GM18520 (cell line): ENCODE results near the gene SEMA5B.

ENCODE experiments used
- ATAC-seq: cut with Tn5 transposase; IDR thresholded peaks from one replicate; pipeline ENCODE4 v1.9.1; 2021; ENCODE audit not compliant: unreplicated experiment

Gene SEMA5B

DNA sequence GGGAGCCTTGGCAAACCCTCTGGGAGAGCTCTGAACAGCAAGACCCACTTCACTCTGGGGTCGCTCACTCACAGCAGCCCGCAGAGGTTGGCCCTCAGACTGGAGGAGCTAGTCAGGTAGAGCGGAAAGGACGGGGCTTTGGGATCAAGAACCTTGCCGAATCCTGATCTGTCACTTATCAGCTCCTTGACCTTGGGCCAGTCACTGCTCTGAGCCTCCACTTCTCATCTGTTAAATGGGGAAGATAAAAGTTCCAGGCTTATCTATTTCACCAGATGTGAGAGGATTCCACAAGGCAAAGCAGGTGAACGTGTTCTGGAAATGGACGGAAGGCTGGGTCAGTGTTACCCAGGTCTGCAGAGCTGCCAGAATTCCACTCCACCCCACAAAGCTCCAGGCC lies 29.4 kb downstream of the SEMA5B start:
- ATAC-seq, result no peak

DNA sequence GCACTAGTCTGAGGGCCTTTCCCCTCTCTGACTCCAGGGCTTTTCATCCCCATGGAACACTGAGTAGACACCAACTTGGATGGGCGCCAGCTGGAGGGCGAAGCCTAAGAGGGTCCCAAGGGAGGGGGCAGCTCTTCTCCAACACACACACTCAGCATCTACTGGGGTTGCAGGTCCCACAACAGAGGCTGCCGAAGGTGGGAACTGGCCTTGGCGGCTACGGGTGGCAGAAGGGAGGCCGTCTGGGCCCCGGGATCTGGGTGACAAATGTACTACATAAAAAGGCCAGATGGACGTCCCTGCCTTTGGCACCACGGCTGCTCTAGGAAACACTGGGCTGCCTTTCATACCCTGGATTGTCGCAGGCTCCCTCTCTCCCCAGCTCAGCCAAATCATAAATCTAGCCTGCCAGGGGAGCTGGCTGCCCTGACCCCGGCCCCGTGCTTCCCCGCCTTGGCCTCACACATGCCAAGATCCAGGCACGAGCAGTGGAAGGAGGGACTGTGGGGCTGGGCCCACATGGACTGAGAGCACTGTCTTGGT lies 31.5 kb downstream of the SEMA5B start:
- no peak for ATAC-seq

DNA sequence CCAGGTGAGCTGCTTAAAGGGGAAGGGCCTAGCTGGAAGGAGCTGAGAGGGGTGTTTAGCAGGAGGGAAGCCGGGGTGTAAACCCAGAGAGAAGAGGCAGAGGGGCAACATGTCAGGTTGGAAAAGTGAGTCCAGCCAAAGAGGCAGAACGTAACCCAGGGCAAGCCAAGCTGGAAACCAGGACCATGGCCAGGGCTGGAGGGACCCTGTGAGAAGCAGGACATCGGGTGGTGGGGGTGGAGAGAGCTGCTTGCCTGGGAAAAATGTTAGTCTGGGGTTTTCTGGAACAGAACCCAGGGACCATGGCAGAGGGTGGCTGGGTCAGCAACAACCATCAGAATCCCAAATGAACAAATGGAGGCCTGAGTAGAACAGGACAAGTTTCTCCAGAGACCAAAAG lies 32.6 kb downstream of the SEMA5B start:
- ATAC-seq, result no peak

DNA sequence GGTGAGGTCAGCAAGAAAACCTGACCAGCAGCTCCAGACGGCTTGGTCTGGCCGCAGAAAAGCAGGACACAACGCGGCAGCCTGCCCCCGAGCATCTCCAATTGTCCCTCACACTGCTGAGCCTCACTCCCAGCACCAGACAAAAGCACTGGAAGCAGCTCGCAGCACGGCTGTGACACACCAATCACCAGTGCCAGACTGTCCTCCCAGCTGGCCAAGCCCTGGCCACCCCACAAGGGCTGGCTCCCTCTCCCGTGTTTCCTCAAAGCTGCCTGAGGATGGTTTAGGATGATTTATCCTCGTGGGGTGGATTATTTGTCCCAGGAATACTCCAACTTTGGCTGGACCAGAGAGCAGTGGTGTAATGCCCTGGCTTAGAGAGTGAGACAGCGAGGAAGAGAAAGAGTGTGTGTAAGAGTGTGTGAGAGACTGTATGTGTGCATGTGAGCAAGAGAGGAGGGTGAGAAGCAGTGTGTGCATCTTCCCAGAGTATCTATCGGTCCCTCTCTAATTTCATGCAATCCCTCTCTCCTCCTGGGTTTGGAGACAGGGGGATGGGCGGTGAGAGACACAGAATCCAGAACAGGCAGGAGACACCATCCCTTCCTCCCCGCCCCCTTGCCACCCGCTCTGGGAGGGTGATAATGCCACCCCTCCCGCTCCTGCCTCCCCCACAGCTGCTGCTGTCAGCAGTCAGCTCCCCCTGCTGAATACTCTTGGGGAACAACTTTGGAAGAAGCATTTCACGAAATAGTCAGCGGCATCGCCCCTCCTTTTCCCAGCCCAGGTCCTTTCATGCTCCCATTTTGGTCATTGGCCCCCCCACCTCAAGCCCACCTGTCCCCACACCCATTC lies 34.2 kb downstream of the SEMA5B start:
- no peak for ATAC-seq

DNA sequence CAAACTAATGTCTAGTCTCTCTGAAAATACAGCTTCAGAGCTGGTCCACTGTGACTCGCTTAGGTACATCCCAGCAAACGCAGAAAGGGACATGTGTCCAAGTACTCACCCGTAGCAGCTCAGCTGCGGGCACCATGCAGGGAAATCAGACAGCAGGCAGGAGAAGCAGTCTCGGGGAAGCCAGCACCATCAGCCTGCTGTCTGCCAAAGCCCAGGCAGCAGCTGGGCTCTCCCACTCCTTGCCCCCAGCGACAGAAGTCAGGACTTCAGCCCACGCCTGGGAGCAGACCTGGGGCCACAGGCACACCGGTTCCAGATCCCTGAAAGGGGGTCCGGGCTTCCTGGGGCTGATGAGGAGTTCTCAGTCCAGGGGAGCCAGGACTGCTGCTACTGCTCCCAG lies 34.9 kb downstream of the SEMA5B start:
- ATAC-seq, result no peak

DNA sequence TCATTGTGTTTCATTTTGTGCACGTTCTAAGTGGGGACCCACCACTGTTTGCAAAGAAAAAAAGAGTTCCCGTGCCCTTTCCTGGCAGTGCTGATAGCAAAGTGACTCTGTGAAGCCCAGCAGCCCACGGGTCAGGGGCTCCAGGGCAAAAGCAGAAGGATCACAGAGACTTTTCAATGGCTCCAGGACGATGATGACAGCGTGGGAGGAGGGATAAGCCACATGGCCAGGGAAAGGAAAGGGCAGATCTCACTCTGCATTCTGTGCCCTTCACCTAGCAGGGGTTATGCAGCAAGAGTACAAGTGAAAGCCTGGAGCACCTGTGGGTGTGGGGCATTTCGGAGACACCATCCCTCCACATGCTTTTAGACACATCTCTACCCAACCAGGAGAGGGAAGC lies 35.4 kb downstream of the SEMA5B start:
- no peak for ATAC-seq

DNA sequence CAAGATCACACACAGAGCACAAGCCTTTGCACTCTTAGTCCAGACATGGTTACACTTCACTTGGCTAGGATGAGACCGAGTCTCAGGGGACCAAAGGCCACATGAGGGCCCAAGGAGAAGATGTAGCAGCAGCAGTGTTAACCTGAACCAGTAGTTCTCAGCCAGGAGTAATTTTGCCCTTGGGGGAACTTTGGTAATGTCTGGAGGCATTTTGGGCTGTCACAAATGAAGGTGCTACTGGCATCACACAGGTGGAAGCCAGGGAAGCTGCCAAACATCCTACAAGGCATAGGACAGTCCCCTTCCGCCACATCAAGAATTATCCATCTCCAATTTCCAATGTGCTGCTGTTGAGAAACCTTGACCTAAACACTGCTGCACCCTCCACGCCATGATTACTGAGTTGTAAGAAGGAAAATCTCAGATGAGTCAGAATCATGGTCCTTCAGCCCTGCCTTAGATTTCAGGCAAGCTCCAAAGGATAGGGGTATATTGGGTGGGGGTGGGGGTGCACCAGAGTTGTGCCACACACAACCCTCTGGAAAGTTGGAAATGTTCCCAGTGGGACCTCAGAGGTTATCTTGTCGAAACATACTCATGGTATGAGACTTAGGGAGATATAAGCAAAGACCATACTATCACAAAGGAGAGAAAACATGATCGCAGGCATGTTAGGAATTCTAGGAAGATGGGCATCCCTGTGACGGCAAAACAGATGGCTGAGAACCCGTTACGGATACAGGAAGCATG lies 36.2 kb downstream of the SEMA5B start:
- ATAC-seq, result no peak

DNA sequence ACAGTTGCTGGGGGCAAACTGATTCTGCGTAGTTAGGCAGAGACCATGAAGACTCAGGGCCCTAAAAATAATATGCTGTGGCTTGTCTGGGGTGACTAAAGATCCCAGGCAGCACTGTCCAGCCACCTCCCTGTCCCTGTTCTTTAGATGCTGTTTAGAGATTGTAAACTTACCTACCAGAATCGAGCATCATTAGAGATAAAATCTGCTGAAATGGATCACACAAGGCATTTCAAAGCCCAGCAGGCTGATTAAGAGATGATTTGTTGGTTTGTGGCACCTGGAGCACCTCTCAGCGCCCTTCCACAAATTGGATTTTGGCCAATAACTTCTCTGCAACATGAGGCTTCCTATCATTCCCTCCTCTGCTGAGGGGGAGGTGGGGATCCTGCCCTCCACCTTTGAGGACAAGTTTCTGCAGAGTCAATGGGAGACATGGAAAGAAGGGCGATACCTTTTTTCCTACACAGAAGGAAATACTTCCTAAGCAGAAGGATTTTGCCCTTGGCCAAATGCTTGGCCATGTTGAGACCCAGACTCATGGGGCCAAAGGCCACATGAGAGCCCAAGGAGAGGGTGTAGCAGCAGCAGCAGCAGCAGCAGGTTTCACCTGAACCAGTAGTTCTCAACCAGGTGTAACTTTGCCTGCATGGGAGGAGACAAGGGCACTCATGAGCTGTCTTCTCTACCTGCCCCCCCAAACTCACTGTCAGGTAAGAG lies 37.5 kb downstream of the SEMA5B start:
- no peak for ATAC-seq

DNA sequence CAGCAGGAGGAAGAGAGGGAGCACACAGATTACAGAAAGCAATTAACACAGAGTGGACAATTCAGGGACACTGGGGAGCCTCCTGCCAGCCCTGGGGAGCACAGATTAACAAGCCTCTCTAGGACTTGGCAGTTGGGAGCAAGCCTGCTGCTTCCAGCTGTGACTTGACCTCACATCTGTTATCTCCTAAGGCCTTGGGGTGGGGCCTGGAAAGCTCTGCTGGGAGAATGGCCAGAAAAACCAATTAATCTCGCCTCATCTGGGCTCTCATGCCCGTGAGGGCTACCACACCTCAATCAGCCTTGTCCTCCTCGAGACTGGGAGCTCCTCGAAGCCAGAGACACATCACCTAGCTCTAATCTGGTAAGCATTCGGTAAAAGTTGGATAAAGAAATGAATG lies 39.1 kb downstream of the SEMA5B start:
- no peak for ATAC-seq

DNA sequence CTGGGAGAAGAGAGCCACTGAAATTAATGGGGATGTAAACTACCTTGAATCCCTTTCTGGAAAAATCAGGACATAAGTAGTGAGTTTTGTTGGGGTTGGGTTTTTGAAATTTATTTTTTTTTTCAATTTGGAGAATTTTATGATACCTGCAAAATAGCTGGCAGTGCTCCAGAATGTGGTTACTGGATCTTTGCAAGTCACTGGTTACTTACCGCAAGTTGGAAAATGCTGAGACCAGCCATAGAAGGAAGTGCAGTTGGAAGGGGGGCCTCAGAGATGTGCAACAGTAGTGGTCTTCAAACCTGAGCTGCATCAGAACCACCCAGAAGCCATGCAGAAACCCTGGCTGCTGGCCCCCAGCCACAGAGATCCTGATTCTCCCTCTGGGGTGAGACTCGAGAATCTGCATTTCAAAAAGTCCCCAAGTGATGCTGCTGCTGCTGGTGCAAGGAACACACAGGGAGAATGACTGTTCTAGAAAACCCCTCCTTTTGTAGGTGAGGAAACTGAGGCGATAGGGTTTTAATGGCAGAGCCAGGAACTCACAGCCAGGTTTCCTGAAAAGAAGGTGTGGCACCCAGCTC lies 39.7 kb downstream of the SEMA5B start:
- ATAC-seq, result no peak

DNA sequence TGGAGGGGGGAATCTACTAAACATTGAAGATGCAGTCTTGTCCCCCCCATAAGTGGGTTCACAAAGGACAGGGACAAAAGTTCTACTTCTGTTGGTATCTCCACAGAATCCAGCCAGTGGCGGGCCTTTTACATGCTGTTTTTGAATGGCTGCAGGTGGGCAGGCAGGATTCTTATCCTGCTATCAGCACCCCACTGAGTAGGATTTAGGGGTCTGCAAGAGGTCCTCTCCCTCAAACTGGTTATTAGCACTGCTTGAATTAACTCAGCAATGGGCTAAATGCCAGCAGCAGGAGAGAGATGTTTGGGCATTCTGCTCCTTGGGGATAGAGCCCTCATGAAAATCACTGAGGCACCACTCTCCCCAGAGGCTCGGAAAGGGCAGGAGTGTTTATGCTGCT lies 40.3 kb downstream of the SEMA5B start:
- ATAC-seq, result no peak

DNA sequence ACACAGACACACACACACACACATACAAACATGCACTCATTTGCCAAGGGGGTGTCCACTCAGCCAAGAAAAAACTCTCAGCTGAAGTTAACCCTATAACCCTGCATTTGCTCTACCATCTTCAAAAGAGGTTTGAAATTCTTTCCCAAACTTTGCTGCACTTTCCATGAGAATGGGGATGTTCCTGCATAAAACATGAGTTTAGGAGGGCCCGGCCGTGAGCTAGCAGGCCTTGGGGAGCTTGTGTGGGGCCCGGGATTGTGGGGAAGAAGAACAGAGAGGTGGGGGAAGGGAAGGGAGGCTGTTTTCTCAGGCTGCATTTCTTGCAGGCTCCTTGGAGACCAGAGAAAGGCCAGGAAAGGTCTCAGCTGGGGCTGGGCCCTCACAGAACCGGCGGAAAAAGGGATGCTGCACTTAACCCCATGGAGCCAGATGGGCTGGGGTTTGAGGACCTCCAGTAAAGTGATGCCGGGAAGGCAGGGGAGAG lies 40.8 kb downstream of the SEMA5B start:
- ATAC-seq, result no peak

DNA sequence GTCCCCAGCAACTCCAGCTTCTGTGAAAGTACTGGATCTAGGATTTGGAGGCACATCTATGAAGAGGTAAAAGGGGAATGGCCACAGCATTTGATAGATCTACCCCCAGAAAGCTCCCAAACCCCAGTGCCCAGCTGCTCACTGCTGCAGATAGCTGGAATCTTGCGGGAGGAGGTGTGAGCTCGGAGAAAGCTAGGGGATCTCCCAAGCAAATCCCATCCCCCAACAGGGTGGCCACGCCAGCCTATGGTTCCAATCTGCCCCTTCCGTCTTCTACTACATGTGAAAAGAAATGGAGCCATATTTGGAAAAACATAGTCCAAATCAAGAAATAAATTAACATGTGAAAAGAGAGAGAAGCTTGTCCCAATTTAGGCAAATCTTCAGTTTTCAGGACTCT lies 42.0 kb downstream of the SEMA5B start:
- no peak for ATAC-seq

DNA sequence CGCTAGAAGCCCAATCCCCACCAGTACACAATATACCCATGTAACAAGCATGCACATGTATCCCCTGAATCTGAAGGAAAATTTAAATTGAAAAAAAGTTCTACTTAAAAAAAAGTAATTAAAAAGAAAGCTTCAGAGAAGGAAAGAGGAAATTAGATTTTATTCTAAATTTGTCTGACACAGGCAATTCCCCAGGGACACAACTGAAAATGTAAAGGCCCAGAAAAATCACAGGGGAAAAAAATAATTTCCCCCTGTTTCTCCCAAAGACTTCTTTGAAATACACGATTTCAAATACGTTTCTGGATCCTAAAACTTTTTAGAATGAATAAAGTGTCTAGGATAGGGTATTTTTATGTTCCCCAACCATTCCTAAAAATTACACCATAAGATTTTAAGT lies 42.9 kb downstream of the SEMA5B start:
- ATAC-seq, result no peak

DNA sequence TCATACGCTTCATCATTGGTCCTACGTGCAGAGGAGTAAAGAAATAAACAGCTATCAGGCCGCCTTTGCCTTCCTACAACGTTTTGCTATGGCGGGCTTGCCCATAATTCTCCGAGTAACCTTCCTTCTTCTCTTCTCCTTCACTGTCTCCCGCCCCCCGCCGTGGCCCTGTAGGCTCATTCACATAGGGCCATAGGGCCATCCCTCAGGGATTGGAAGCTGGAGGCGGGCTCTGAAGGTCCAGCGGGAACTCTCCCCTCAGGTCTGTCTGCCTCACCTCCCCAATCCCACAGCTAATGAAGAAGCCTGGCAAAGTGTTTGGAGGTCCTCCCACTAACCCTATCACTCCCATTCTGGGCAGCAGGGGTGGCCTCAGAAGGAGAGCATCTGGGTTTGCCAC lies 43.6 kb downstream of the SEMA5B start:
- ATAC-seq, result no peak

DNA sequence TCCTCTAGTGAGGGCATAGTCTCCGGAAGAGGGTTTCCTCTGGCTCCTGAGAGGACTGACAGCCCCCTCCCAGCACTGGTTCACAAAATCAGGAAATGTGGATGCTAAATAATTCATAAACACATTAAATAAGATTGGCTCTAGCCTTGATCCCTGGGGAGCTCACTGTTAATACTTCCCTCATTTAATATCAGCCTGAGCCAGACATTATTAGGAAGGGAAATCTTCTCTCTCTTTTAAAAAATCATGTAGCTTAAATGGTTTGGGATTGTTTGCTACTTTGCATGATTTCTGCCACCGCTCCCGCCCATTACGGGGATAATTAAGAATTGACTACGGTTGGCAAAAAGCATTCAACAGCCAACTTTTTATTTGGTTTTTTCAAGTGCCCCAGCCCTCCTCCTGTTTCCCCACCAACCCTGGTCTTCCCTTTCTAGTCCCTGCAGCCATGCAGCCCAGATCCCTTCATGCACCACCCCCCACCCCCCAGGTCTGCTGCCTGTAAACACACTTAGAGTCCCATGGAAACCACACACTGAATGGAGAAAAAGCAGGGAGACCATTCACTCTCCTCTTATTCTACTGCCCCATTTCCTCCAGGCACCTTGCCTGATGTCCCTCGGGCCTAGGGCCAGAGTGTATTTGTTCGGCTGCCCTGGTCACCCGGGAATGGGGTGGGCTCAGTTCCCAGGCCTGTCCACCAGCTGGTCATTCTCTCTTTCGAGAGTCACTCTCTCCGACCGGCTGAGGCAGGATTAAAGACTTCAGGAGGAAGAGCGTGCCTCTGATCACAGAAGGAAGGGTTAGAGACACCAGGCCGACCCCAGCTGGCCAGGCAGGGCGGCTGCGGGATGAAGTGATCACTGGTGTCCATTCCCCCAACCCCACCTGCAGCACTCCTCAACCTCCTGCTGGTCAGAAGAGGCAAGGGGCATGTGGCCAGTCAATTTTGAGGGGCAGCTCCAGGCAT lies 45.1 kb downstream of the SEMA5B start:
- ATAC-seq, result no peak

DNA sequence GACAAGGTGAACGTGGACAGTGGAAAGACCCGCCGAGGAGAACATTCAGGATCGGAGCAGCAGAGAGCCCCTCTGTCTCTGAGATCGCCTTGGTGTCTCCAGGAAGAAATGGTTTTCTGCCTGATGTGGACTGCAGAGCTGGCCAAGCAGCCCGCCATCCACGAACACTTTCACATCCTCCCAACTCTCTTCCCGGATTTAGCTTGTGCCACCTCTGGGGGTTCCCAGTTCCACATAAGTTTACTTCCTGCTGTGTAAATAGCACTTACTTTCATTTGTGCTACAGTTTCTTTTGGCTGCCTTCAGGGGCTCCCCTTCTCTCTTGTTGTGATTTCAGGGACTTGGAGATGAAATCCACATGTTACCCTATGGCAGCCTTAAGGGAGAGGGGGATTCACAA lies 48.4 kb downstream of the SEMA5B start:
- ATAC-seq, result no peak

DNA sequence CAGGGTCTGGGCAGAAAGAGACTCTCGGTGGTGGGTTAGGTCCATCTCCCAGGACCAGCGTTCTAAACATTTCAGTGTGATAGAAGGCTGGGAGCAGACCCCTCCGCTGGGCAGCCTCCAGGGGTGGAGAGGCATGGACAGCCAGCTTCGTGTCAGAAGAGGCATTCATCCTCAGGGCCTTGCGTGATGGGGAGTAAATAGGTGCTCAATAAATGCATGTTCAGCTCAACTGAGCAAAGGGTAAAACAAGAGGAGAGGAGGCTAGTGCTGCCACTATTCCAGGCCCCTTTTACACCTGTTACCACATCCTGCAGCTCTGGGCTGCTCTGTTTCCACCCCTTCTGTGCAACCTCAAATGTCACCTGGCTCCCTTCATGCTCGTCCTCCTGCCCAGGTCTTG lies 49.0 kb downstream of the SEMA5B start:
- no peak for ATAC-seq

DNA sequence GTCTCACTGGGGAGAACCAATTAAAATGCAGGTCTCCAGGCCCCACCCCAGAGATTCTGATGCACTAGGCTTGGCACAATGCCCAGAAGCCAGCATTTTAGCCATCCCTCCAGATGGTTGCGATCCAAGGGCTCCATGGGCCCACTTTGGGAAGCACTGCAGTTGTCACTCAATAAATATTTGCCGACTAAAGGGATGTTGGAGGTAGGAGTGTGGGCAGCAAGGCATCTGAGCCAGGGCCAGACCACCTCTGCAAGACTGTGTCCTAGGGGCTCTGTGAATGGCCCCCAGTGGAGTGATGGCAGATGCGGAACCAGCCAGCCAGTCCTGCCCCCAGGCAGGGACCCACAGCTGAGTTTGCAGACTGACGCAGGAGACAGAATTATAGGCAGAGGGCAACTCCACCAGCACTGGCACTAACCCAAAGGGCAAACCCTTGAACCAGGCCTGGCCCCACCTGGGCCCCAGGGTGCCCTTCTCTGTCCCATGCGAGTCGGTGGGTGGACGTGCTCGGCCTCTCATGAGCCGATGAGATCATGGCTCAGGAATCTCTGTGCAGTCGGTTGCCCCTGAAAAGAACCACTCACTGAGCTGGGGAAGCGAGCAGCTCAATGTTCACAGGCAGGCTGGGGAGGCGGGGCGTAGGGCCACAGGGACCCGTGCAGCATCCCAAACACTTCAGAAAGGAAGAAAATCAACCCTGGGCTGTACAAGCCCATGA lies 49.7 kb downstream of the SEMA5B start:
- ATAC-seq, result no peak
